Uterus (tissue), 2 donors: ENCODE measurements around the gene TAF8.

Source experiments
- POLR2A ChIP-seq, 2 donors: fragments of 450-650 bp; IDR thresholded peaks; one replicate each; pipeline ENCODE4 v1.6.1; 2016; ENCODE audit warnings: antibody characterized with exemption in 2 of 2, mild to moderate bottlenecking in 1 of 2, moderate library complexity in 1 of 2
- TF ChIP-seq, protein P1 (sequence below), 4 experiments: fragments of 200-600 bp in 2 of 4; fragments of 450-650 bp in 2 of 4; sonication (generic) in 2 of 4; IDR thresholded peaks; one replicate each; pipeline ENCODE4 v1.5.1; 2016 to 2019; ENCODE audit warnings: antibody characterized with exemption in 4 of 4, mild to moderate bottlenecking in 2 of 4, moderate library complexity in 1 of 4

GRCh38 chr6:42040856-42041480 is 9.4 kb upstream of the TAF8 start:
- no peak for TF ChIP-seq POLR2A (IDR thresholded peaks at IDR 0.05)
- TF ChIP-seq, protein P1, sequence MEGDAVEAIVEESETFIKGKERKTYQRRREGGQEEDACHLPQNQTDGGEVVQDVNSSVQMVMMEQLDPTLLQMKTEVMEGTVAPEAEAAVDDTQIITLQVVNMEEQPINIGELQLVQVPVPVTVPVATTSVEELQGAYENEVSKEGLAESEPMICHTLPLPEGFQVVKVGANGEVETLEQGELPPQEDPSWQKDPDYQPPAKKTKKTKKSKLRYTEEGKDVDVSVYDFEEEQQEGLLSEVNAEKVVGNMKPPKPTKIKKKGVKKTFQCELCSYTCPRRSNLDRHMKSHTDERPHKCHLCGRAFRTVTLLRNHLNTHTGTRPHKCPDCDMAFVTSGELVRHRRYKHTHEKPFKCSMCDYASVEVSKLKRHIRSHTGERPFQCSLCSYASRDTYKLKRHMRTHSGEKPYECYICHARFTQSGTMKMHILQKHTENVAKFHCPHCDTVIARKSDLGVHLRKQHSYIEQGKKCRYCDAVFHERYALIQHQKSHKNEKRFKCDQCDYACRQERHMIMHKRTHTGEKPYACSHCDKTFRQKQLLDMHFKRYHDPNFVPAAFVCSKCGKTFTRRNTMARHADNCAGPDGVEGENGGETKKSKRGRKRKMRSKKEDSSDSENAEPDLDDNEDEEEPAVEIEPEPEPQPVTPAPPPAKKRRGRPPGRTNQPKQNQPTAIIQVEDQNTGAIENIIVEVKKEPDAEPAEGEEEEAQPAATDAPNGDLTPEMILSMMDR (IDR thresholded peaks at IDR 0.05) = no peak
